Fibroblast of mammary gland (primary cell): ENCODE results near the gene DIO3.

ENCODE experiments used
- DNase-seq: peaks from one replicate; pipeline ENCODE4 v3.0.0-alpha.2; 2010; ENCODE audit warnings: low read depth
- H3K4me3 ChIP-seq: 2 replicates; pipeline ENCODE4 v1.5.1; 2011; ENCODE audit warnings: low read depth, mild to moderate bottlenecking, low read length, moderate library complexity; ENCODE audit not compliant: control insufficient read depth
- CTCF ChIP-seq: conservative IDR thresholded peaks from 2 replicates; pipeline ENCODE4 v1.5.1; 2011; ENCODE audit warnings: low read depth, low read length, inconsistent platforms; ENCODE audit not compliant: control insufficient read depth, insufficient read depth

The DIO3 gene

GRCh38 chr14:101586531-101587430, 25.5 kb downstream of the DIO3 start:
- H3K4me3 ChIP-seq, result no peak overlapping the region
- no peak for TF ChIP-seq CTCF
- no peak for DNase-seq

GRCh38 chr14:101587441-101587911, 26.2 kb downstream of the DIO3 start:
- H3K4me3 ChIP-seq, result no peak overlapping the region
- no peak for DNase-seq

GRCh38 chr14:101588286-101588975, 27.1 kb downstream of the DIO3 start:
- no peak for TF ChIP-seq CTCF
- DNase-seq, result no peak
- no peak overlapping the region for H3K4me3 ChIP-seq

More at GRCh38 chr14:101587441-101587911, 26.2 kb downstream of the DIO3 start:
- no peak for TF ChIP-seq CTCF

- DNase-seq, result no peak
- H3K4me3 ChIP-seq, result no peak overlapping the region
- no peak for TF ChIP-seq CTCF
Observed at GRCh38 chr14:101588990-101589389, 27.7 kb downstream of the DIO3 start.

- no peak for TF ChIP-seq CTCF
- no peak for DNase-seq
- H3K4me3 ChIP-seq, result no peak overlapping the region
Observed at GRCh38 chr14:101589486-101590015, 28.3 kb downstream of the DIO3 start.

GRCh38 chr14:101590062-101590461, 28.8 kb downstream of the DIO3 start:
- DNase-seq, result no peak
- no peak overlapping the region for H3K4me3 ChIP-seq
- no peak for TF ChIP-seq CTCF
